ENCODE data around the gene STAC. TPM values are rescaled to one million over a fixed set of nuclear protein-coding genes. Genes with fewer than 3 reads are reported as not detected.

The STAC gene
- total RNA-seq, 4 donors from 2014 or later: 0.28 to 3.8 (median 0.92) TPM

DNA sequence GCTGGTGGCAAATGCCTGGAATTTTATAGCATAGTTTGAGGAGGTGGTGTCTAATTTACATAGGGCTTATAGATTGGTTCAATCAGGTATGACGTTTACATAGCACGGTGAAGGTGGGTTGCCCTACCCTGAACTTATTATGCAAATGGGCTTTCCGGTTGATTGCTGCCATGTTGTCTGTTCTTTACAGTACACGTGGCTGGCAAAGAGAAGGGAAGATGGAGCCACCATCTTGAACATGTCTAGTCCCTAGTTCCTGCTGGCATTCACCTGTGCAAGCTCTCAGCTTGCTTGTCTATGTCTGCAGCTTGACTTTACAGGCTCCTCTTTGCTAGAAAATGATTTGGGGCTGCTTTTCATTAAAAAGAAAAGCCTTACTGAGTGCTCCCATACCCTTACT, 14.0 kb upstream of the STAC start:
- DNase-seq (ENCODE audit: low spot score) (no peak), ATAC-seq (ENCODE audit: low FRiP score) (no peak)

DNA sequence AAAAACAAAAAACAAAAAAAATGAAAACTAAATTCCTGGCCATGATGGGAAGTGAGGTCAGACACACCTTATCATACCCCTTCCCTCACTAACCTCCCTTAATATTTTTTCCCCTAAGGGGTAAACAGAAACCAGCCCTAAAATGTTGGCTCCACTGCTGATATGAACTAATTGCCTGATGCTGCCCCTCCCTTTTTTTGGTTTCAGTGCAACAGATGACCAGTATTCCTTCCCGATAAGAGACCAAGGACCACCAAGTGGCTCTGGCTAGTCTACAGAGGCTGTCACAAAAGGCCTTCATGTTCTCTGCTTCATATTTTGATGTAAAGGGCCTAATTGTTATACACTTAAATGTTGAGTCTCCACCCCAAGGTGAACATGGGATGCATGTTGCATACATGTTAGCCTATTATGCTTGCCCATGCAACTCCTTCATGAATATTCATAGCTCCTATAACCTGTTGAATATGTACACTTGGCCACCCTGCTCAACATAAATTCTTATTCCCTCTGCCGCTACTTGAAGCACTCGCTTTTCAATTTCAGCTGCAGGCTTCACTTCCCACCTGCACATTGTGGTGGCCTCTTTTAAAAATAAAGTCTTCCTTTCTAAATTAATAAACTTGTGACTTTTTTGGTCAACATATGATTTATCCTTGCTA, 12.3 kb upstream of the STAC start:
- ATAC-seq (ENCODE audit: low FRiP score) (no peak), DNase-seq (ENCODE audit: low spot score) (no peak)
- TF ChIP-seq, protein P1, sequence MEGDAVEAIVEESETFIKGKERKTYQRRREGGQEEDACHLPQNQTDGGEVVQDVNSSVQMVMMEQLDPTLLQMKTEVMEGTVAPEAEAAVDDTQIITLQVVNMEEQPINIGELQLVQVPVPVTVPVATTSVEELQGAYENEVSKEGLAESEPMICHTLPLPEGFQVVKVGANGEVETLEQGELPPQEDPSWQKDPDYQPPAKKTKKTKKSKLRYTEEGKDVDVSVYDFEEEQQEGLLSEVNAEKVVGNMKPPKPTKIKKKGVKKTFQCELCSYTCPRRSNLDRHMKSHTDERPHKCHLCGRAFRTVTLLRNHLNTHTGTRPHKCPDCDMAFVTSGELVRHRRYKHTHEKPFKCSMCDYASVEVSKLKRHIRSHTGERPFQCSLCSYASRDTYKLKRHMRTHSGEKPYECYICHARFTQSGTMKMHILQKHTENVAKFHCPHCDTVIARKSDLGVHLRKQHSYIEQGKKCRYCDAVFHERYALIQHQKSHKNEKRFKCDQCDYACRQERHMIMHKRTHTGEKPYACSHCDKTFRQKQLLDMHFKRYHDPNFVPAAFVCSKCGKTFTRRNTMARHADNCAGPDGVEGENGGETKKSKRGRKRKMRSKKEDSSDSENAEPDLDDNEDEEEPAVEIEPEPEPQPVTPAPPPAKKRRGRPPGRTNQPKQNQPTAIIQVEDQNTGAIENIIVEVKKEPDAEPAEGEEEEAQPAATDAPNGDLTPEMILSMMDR (IDR thresholded peaks at IDR 0.05): no peak

More for the DNA sequence above, 14.0 kb upstream of the STAC start:
- TF ChIP-seq, protein P1 (IDR thresholded peaks at IDR 0.05): no peak

DNA sequence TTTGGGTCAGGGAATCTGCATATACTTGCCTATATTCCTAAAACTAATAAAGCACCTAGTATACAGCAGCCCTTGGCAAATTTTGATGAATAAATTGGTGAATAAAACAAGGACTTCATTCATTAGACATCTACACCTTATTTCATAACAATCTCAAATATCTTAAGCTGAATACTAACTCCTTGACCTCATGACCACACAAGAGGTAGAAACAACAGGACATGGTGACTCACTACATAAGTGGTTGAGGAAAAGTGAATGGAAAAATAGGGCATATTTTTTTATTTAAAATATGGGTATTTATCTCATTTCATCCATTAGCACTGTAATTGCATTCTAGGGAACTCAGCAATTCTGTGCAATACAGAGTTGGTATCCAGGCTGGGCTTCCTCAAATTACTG, 7.8 kb upstream of the STAC start:
- TF ChIP-seq, protein P1 (IDR thresholded peaks at IDR 0.05): no peak
- no peak for DNase-seq (ENCODE audit: low spot score)

DNA sequence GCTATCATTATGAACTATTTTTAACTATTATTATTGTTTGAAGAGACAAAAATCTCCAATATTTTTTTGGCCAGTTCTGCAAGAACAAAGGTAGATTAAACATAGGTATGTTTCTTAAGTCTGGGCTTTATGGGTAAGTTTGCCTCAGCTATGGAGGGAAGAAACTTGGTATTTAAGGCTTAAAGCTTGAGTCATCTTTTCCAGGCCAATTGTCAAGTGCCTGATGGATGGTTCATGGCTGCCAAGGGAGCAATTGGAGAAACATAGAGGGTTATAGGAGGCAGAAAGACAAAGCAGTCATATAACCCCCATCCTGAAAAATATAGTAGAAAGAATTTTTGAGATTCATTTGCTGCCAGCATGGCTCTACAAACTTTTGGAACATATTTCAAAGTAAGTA, 7.2 kb upstream of the STAC start:
- ATAC-seq (ENCODE audit: low FRiP score) (no peak), DNase-seq (ENCODE audit: low spot score) (no peak)
- TF ChIP-seq, protein P1 (IDR thresholded peaks at IDR 0.05): no peak

More for the DNA sequence above, 7.8 kb upstream of the STAC start:
- ATAC-seq (ENCODE audit: low FRiP score): no peak

DNA sequence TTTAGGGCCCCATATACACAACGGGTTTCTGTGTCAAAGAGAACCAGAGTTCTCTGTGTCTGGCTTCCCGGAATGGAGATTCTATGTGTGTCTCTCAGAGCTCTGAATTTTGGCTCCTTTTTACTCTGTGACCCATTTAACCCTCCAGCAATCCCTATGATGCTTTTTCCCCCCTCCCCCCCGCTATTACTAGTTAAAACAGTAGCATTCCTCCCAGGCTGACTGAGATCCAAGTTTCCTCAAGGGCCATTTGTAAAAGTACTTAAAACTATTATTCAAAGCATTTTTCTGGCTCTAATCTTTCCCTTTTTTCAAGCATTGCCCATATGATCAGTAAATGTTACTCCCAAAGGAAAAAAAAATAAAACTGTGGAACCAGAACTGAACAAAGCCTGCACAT, 6.6 kb upstream of the STAC start:
- ATAC-seq (ENCODE audit: low FRiP score): no peak
- DNase-seq (ENCODE audit: low spot score): no peak
- TF ChIP-seq, protein P1 (IDR thresholded peaks at IDR 0.05): no peak

DNA sequence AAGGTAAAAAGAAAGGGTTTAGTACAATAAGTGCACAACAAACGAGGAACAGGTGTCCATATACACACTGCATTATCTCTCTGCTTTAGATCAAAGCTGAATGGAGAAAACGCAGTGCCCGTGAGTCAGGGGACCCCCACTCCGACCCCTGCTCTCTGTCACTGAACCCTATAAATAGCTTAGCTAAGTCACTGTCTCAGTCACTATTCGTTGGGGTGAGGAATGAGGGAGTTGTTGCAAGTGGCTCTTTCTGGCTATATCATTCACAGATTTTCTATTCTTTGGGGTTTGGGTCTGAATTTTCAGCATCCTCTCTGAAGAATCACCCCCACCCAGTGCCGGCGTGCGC, 458 bp upstream of the STAC start:
- ATAC-seq (ENCODE audit: low FRiP score) (no peak), DNase-seq (ENCODE audit: low spot score) (no peak)
- TF ChIP-seq, protein P1 (IDR thresholded peaks at IDR 0.05): no peak

DNA sequence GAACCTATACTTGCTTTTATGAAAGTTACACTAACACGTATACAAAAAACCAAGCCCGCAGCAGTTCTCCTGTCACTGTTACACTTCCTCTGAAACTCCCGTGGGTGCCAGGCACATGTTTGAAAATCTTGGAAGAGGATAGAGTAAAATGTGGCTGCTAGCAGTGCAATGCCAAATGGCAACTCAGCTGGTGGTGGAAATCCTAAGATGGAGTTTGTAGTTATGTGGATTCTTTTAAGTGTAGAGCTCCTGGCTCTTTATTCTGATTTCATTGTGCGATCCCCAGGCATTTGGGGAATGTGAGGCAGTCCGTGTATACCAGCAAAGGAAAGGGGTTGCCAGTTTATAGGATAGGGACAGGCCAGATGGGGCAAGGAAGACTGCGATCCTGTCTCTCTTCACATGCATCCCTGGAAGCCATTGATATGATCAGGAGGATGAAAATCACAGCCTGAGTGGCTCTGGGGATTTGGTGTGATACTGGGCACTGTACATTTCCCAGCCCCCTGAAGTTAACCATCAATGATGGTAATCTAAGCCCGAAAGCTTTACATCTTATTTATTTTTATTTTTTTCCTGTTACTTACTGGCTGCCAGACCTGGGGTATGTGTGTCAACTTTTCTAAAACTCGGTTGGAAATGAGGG, 1.1 kb downstream of the STAC start:
- TF ChIP-seq, protein P1 (IDR thresholded peaks at IDR 0.05): no peak
- ATAC-seq (ENCODE audit: low FRiP score): no peak
- no peak for DNase-seq (ENCODE audit: low spot score)
